Measurements from ENCODE around the gene PITPNC1.

Gene PITPNC1

GRCh38 chr17:67678414-67678813 lies 301.3 kb downstream of the PITPNC1 start:
- Histone ChIP-seq H3K9me2 (replicated peaks; ENCODE audit: insufficient read depth, low read length) (no peaks in the 10 kb centered on the region), H3K27ac (ENCODE audit: low read length) (peak overlapping the region; percentile 87; the same call in 1 of the 2 replicates), H2AFZ (ENCODE audit: low read length) (0 out of 2 replicates have a peak overlapping the region, but pooled peaks have one; percentile 62), H3K9ac (ENCODE audit: low read length) (no peak overlapping the region), H3F3A (ENCODE audit: insufficient read depth, low read length) (peaks cover 24% of the 10 kb centered on the region), H3K4me3 (ENCODE audit: low read length) (no peak overlapping the region), H3K79me2 (ENCODE audit: low read length) (no peaks in the 10 kb centered on the region), H3K36me3 (replicated peaks; ENCODE audit: insufficient read depth, low read length) (no peaks in the 10 kb centered on the region), H3K4me2 (ENCODE audit: low read depth, low read length) (peak overlapping the region; percentile 87; the same call in 1 of the 2 replicates), H3K9me3 (replicated peaks; ENCODE audit: insufficient read depth, low read length) (no peaks in the 10 kb centered on the region), H4K20me1 (ENCODE audit: insufficient read depth, low read length) (no peaks in the 10 kb centered on the region), H3K27me3 (replicated peaks; ENCODE audit: insufficient read depth, low read length) (no peaks in the 10 kb centered on the region), H3K4me1 (ENCODE audit: low read length) (peaks cover 35% of the 10 kb centered on the region)
- no peak for TF ChIP-seq EZH2phosphoT487 (IDR thresholded peaks at IDR 0.05; ENCODE audit: low read length)
- no peak for TF ChIP-seq CTCF (IDR thresholded peaks at IDR 0.05; ENCODE audit: low read length)
- no peak for TF ChIP-seq EZH2 (optimal IDR thresholded peaks at IDR 0.05; ENCODE audit: low read depth, low read length)
- DNase-seq, result no peak

GRCh38 chr17:67679225-67679624 lies 302.1 kb downstream of the PITPNC1 start:
- Histone ChIP-seq H3K79me2 (ENCODE audit: low read length) (no peaks in the 10 kb centered on the region), H3K4me2 (ENCODE audit: low read depth, low read length) (peak overlapping the region; percentile 87), H4K20me1 (ENCODE audit: insufficient read depth, low read length) (no peaks in the 10 kb centered on the region), H2AFZ (ENCODE audit: low read length) (peak overlapping the region; percentile 62), H3F3A (ENCODE audit: insufficient read depth, low read length) (peaks cover 24% of the 10 kb centered on the region), H3K9me2 (replicated peaks; ENCODE audit: insufficient read depth, low read length) (no peaks in the 10 kb centered on the region), H3K4me3 (ENCODE audit: low read length) (peak overlapping the region; percentile 54), H3K27ac (ENCODE audit: low read length) (peak overlapping the region; percentile 87), H3K27me3 (replicated peaks; ENCODE audit: insufficient read depth, low read length) (no peaks in the 10 kb centered on the region), H3K36me3 (replicated peaks; ENCODE audit: insufficient read depth, low read length) (no peaks in the 10 kb centered on the region), H3K9me3 (replicated peaks; ENCODE audit: insufficient read depth, low read length) (no peaks in the 10 kb centered on the region), H3K9ac (ENCODE audit: low read length) (peak overlapping the region; percentile 45), H3K4me1 (ENCODE audit: low read length) (peaks cover 35% of the 10 kb centered on the region)
- peak; percentile 44 for TF ChIP-seq CTCF (IDR thresholded peaks at IDR 0.05; ENCODE audit: low read length)
- TF ChIP-seq EZH2phosphoT487 (IDR thresholded peaks at IDR 0.05; ENCODE audit: low read length), result no peak
- peak; percentile 72 for DNase-seq

- peak overlapping the region; percentile 87 for H3K4me2 ChIP-seq (ENCODE audit: low read depth, low read length)
- peak overlapping the region; percentile 62 for H2AFZ ChIP-seq (ENCODE audit: low read length)
- no peaks in the 10 kb centered on the region for H3K27me3 ChIP-seq (replicated peaks; ENCODE audit: insufficient read depth, low read length)
- H3K4me1 ChIP-seq (ENCODE audit: low read length), result peaks cover 35% of the 10 kb centered on the region
- H3K4me3 ChIP-seq (ENCODE audit: low read length), result peak overlapping the region; percentile 54
- peaks cover 24% of the 10 kb centered on the region for H3F3A ChIP-seq (ENCODE audit: insufficient read depth, low read length)
- DNase-seq, result peak; percentile 80
- peak overlapping the region; percentile 45 for H3K9ac ChIP-seq (ENCODE audit: low read length)
- no peaks in the 10 kb centered on the region for H3K79me2 ChIP-seq (ENCODE audit: low read length)
- H4K20me1 ChIP-seq (ENCODE audit: insufficient read depth, low read length), result no peaks in the 10 kb centered on the region
- no peaks in the 10 kb centered on the region for H3K36me3 ChIP-seq (replicated peaks; ENCODE audit: insufficient read depth, low read length)
- no peaks in the 10 kb centered on the region for H3K9me2 ChIP-seq (replicated peaks; ENCODE audit: insufficient read depth, low read length)
- H3K9me3 ChIP-seq (replicated peaks; ENCODE audit: insufficient read depth, low read length), result no peaks in the 10 kb centered on the region
- H3K27ac ChIP-seq (ENCODE audit: low read length), result peak overlapping the region; percentile 87
- TF ChIP-seq CTCF (IDR thresholded peaks at IDR 0.05; ENCODE audit: low read length), result no peak
- no peak for TF ChIP-seq EZH2 (optimal IDR thresholded peaks at IDR 0.05; ENCODE audit: low read depth, low read length)
- TF ChIP-seq EZH2phosphoT487 (IDR thresholded peaks at IDR 0.05; ENCODE audit: low read length), result no peak
Observed at GRCh38 chr17:67679721-67680120, 302.6 kb downstream of the PITPNC1 start.
